GM21786 (cell line): ENCODE measurements around the gene CRPPA.
"Not testable (repeated sequence)": the region's sequence is repeated elsewhere in the genome, so short reads cannot be mapped to it uniquely, and the experiment has no call there.

ENCODE experiments used
- ATAC-seq: cut with Tn5 transposase; IDR thresholded peaks from one replicate; pipeline ENCODE4 v1.9.1; 2021; ENCODE audit not compliant: unreplicated experiment

The CRPPA gene

DNA sequence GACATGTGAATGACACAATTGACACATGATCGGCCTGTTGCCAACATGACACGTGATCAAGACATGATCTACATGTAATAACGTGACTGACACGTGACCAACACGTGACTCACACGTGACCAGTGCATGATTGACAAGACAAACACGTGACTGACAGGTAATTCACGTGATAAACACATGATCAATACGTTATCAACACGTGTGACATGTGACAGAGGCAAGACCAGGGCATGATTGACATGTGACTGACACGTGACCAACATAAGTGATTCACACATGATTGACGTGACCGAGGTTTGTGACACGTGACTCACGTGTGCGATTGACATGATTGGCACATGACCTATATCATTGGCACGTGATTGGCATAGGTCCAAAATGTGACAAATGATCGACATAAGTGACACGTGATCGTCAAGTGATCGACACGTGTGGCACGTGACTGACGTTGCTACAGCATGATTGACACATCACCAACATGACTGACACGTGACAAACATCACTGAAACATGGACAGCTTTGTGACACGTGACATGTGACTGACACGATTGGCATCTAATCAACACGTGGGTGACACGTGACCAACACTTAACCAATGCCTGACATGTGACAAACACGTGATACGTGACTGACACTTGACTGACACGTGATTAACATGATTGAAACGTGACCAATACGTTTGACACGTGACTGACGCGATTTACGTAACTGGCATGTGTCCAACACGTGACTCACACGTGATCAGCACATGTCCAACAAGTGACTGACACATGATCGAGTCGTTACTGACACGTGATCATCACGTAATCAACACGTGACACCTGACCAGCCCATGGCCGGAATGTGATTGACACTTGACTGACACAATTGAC is 23.0 kb downstream of the CRPPA start:
- ATAC-seq, result no peak

DNA sequence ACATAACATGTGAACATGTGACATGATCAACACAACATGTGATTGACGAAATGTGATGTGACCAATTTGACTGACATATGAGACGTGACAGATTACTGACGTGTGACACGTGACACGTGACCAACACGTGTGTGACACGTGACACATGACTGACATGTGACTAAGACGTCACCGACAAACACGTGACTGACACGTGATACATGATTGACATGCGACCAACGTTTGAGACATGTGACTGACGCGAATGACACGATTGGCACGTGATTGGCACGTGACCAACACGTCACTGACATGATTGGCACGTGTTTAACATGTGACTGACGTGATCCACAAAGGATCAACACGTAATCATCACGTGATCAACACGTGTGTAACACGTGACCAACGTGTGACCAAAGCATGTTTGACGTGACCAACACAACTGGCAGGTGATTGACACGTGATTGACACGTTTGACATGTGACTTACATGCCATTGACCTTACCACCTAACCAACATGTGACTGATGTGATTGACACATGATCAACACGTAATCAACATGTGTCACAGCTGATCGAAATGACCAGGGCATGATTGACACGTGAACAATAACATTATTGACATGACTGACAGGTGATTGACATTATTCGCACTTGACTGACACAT is 23.7 kb downstream of the CRPPA start:
- no peak for ATAC-seq

DNA sequence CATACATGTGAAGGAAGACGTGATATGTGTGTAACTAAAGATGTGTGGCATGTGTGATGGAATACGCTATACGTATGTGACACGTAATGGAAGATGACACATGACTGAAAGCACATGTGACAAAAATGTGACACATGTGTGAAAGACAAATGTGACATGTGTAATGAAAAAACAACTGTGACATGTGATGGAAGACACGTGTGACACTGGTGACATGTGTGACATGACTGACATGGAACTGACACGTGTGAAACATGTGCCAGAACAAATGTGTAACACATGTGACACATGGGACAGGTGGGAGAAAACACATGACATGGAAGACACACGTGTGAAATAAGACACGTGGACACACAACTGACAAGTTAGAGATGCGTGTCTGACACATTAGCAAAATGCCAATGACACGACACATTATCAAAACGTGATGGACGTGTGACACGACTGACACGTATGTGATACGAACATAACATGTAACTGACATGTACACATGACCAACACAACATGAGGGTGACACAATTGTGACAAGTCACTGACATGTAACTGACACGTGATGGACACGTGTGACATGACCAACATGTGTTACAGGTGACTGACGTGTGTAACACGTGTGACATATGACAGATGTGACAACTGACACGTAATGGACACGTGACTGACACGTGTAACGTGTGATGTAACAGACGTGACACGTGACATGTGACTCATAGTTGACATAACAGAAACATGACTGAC is 24.4 kb downstream of the CRPPA start:
- ATAC-seq, result no peak

DNA sequence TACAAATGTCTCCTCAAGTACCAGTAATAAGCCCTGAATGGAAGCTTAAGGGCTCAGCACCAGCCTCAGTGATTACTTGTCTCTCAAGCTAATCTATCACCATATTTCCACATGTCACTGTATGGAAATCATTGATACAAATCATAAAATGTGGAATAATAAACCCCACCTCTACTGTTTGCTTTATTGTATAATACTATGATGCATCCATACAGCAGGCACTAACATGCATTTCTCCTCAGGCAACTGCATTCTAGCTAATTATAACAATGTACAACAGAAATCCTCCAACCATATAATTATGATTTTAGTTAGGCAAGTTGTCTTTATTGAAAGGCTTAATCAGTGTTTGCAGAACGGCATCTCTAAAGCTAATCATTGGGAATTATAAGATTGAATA is 26.2 kb downstream of the CRPPA start:
- ATAC-seq, result no peak

DNA sequence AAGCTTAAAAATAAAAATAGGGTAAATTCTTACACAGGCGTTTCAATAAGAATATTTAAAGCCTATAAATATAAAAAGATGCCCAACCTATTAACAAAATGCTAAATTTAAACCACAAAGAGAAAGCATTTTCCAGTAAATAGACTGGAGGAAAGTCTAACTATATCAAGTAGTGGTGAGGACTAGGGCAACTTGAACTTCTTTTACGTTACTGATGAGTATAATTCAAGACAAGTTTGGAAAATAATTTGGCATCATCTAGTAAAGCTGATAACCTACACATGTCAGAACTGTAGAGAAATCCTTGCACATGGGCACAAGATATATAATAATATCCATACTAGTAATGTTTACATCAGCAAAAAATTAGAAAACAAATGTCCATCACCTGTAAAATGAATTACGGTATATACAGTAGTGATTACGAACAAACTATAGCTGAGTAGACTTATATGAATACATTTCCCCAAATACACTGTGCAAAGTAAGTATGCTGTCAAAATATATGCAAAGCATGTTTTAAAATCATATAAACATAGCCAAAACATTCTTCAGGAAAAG is 27.4 kb downstream of the CRPPA start:
- no peak for ATAC-seq

DNA sequence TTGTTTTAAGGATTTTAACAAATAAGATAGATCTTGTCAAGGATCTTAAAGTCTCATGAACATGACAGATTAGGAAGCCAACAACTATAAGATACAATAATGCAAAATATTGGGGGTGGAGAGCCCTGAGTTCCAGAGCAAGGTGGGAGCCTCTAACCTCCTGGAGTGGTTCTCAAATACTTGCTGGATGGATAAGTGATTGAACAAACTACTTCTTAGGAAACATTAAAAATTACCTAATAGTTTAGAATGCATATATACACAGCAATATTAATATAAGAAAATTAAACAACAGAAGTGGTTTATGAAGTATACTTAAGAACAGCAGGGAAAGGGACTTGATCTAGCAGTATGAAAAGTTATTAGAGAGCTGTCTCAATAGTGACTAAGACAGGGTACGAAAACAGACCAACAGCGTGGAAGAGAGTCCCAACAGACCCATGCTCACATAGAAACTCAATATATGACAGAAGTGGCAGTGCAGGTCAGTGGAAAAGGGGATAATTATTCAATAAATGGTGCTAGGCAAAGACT is 28.3 kb downstream of the CRPPA start:
- no peak for ATAC-seq

DNA sequence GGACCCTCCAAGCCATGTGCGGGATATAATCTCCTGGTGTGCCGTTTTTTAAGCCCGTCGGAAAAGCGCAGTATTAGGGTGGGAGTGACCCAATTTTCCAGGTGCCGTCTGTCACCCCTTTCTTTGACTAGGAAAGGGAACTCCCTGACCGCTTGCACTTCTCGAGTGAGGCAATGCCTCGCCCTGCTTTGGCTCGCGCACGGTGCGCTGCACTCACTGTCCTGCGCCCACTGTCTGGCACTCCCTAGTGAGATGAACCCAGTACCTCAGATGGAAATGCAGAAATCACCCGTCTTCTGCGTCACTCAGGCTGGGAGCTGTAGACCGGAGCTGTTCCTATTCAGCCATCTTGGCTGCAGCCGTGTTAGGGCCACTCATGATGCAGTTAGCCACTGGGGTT is 37.6 kb downstream of the CRPPA start:
- not testable (repeated sequence) for ATAC-seq

DNA sequence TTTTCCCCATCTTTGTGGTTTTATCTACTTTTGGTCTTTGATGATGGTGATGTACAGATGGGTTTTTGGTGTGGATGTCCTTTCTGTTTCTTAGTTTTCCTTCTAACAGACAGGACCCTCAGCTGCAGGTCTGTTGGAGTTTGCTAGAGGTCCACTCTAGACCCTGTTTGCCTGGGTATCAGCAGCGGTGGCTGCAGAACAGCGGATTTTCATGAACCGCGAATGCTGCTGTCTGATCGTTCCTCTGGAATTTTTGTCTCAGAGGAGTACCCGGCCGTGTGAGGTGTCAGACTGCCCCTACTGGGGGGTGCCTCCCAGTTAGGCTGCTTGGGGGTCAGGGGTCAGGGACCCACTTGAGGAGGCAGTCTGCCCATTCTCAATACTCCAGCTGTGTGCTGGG is 38.2 kb downstream of the CRPPA start:
- not testable (repeated sequence) for ATAC-seq
